ENCODE data around the gene COA5.
"Not testable (repeated sequence)": the region's sequence is repeated elsewhere in the genome, so short reads cannot be mapped to it uniquely, and the experiment has no call there.

The COA5 gene

DNA sequence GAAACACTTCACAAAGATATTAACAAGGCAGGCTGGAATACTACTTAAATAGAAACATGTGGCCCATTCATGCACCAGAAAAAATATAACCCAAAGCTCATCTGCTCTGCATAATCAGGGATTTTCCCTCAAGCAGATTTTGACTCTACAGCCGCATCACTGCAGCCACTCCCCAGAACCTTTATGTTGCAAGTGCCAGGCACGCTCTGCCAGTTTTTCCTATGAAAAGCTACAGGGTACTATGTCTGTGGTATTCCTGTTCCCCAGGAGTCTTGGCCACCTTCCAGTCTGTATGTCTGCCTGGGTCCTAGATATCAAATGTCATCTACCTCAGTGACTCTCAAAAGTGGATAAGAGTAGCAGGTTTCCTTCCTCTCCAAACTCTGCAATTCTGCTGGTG, 3.8 kb downstream of the COA5 start:
- Histone ChIP-seq H3K36me3 (ENCODE audit: control insufficient read depth, insufficient read depth, low read length, severe bottlenecking) (peaks cover 40% of the 10 kb centered on the region), H3K9me3 (ENCODE audit: control insufficient read depth, low read length) (no peaks in the 10 kb centered on the region)
- DNase-seq (ENCODE audit: low read depth) = peak; percentile 68

DNA sequence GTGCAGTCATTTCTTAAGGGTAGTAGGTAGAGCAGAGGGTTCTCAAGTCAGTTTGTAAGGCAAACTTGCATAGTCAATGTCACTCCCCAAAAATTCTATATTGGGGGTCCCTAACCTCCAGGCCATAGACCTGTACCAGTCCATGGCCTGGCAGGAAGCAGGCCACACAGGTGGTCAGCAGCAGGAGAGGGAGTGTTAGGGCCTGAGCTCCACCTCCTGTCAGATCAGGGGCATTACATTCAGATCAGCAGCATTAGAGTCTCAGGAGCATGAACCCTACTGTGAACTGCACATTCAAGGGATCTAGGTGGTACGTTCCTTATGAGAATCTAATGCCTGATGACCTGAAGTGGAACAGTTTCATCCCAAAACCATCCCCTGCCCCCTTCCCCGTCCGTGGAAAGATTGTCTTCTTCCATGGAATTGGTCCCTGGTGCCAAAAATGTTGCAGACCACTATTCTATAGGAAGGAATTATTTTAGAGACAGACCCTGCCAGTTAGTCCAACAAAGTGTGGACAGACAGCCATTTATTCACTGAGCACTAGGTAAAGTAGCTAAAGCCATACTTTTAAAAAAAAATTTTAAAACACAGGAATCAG, 6.7 kb downstream of the COA5 start:
- Histone ChIP-seq H3K9me3 (ENCODE audit: control insufficient read depth, low read length) (no peaks in the 10 kb centered on the region), H3K4me1 (ENCODE audit: control insufficient read depth, insufficient read depth, low read length) (peaks cover 3% of the 10 kb centered on the region), H3K27me3 (replicated peaks; ENCODE audit: control insufficient read depth, insufficient read depth, low read length) (no peaks in the 10 kb centered on the region), H3K36me3 (ENCODE audit: control insufficient read depth, insufficient read depth, low read length, severe bottlenecking) (peaks cover 60% of the 10 kb centered on the region), H3K9ac (ENCODE audit: low read length) (no peak overlapping the region), H3K4me3 (ENCODE audit: low read length) (no peak overlapping the region)
- peak; percentile 44 for DNase-seq (ENCODE audit: low read depth)

More for the DNA sequence above, 3.8 kb downstream of the COA5 start:
- H3K27me3 ChIP-seq (replicated peaks; ENCODE audit: control insufficient read depth, insufficient read depth, low read length) = no peaks in the 10 kb centered on the region
- no peak overlapping the region for H3K4me3 ChIP-seq (ENCODE audit: low read length)
- no peak overlapping the region for H3K9ac ChIP-seq (ENCODE audit: low read length)
- H3K4me1 ChIP-seq (ENCODE audit: control insufficient read depth, insufficient read depth, low read length) = peaks cover 17% of the 10 kb centered on the region

DNA sequence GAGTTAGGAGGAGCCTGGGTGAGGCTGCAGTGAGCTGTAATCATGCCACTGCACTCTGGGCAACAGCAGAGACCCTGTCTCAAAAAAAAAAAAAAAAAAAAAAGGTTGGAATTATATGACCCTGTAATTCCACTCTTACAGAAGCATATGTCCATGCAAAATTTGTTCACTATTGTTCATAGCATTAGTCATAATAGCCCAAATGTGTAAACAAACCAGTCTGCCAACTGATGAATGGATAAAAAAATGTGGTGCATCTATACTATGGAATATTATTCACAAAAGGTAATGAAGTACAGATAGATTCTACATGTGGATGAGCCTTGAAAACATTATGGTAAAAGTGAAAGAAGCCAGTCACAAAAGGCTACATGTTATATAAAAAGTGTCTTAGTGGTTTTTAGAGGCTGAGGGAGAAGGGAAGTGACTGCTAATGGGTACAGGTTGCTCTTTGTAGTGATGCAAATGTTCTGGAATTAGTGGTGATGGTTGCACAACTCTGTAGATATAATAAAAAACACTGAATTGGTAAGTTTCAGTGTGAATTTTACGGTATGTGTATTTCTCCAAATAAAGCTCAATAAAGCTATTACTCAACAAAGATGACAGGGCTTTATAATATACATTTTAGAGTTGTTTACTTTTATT, 9.4 kb downstream of the COA5 start:
- no peaks in the 10 kb centered on the region for H3K4me1 ChIP-seq (ENCODE audit: control insufficient read depth, insufficient read depth, low read length)
- H3K27me3 ChIP-seq (replicated peaks; ENCODE audit: control insufficient read depth, insufficient read depth, low read length) = no peaks in the 10 kb centered on the region
- H3K4me3 ChIP-seq (ENCODE audit: low read length) = no peak overlapping the region
- no peak overlapping the region for H3K9ac ChIP-seq (ENCODE audit: low read length)
- H3K36me3 ChIP-seq (ENCODE audit: control insufficient read depth, insufficient read depth, low read length, severe bottlenecking) = peaks cover 59% of the 10 kb centered on the region
- DNase-seq (ENCODE audit: low read depth) = peak; percentile 33
- no peaks in the 10 kb centered on the region for H3K9me3 ChIP-seq (ENCODE audit: control insufficient read depth, low read length)

DNA sequence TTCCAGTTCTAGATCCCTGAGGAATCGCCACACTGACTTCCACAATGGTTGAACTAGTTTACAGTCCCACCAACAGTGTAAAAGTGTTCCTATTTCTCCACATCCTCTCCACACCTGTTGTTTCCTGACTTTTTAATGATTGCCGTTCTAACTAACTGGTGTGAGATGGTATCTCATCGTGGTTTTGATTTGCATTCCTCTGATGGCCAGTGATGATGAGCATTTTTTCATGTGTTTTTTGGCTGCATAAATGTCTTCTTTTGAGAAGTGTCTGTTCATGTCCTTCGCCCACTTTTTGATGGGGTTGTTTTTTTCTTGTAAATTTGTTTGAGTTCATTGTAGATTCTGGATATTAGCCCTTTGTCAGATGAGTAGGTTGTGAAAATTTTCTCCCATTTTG, 13.6 kb downstream of the COA5 start:
- H3K9ac ChIP-seq (ENCODE audit: low read length); H3K4me3 ChIP-seq (ENCODE audit: low read length); DNase-seq (ENCODE audit: low read depth); H3K9me3 ChIP-seq (ENCODE audit: control insufficient read depth, low read length); H3K4me1 ChIP-seq (ENCODE audit: control insufficient read depth, insufficient read depth, low read length); H3K27me3 ChIP-seq (replicated peaks; ENCODE audit: control insufficient read depth, insufficient read depth, low read length): not testable (repeated sequence)
- peaks cover 31% of the 10 kb centered on the region for H3K36me3 ChIP-seq (ENCODE audit: control insufficient read depth, insufficient read depth, low read length, severe bottlenecking)

DNA sequence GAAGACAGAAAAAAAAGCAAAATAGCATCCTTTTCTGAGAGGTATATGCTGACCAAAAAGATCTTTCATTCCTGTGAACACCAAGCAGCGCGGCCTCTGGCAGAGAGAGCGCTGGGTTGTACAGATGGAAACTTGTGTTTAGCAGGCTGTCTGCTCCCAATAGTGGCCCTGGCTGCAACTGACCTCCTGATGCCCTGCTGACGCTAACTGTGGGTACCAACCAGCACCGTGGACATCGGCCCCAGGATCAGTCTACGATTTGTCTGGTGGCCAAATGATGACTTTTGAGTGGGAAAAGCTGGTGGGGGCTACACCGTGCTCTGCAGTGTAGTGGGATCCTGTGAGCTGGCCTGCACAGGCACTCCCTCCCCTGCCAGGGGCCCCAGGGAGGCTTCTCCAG, 15.7 kb downstream of the COA5 start:
- no peak overlapping the region for H3K4me3 ChIP-seq (ENCODE audit: low read length)
- H3K9ac ChIP-seq (ENCODE audit: low read length) = no peak overlapping the region
- H3K4me1 ChIP-seq (ENCODE audit: control insufficient read depth, insufficient read depth, low read length) = peaks cover 8% of the 10 kb centered on the region
- H3K27me3 ChIP-seq (replicated peaks; ENCODE audit: control insufficient read depth, insufficient read depth, low read length) = no peaks in the 10 kb centered on the region
- H3K9me3 ChIP-seq (ENCODE audit: control insufficient read depth, low read length) = no peaks in the 10 kb centered on the region
- DNase-seq (ENCODE audit: low read depth) = no peak
- H3K36me3 ChIP-seq (ENCODE audit: control insufficient read depth, insufficient read depth, low read length, severe bottlenecking) = peaks cover 17% of the 10 kb centered on the region

DNA sequence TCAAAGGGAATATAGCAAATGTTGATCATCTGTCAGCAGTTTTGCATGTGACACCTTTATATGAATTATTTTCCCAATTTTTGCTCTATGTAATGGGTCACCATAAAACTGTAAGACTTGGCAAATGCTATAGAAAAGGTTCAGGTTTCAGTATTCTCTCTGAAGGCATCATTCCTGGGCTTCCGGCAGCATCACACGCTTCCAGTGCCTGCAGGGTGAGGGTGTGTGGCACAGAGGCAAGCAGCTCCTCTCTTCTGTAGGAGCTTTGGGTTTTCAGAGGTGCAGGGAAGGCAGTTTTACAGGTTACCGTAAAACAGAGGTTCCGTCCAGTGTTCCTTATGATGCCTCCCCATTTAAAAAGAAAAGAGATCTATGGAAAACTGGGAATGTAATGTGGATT, 18.8 kb downstream of the COA5 start:
- Histone ChIP-seq H3K36me3 (ENCODE audit: control insufficient read depth, insufficient read depth, low read length, severe bottlenecking) (peaks cover 29% of the 10 kb centered on the region), H3K9me3 (ENCODE audit: control insufficient read depth, low read length) (no peaks in the 10 kb centered on the region), H3K27me3 (replicated peaks; ENCODE audit: control insufficient read depth, insufficient read depth, low read length) (no peaks in the 10 kb centered on the region), H3K4me3 (ENCODE audit: low read length) (no peak overlapping the region), H3K4me1 (ENCODE audit: control insufficient read depth, insufficient read depth, low read length) (peaks cover 8% of the 10 kb centered on the region), H3K9ac (ENCODE audit: low read length) (no peak overlapping the region)
- DNase-seq (ENCODE audit: low read depth) = no peak

DNA sequence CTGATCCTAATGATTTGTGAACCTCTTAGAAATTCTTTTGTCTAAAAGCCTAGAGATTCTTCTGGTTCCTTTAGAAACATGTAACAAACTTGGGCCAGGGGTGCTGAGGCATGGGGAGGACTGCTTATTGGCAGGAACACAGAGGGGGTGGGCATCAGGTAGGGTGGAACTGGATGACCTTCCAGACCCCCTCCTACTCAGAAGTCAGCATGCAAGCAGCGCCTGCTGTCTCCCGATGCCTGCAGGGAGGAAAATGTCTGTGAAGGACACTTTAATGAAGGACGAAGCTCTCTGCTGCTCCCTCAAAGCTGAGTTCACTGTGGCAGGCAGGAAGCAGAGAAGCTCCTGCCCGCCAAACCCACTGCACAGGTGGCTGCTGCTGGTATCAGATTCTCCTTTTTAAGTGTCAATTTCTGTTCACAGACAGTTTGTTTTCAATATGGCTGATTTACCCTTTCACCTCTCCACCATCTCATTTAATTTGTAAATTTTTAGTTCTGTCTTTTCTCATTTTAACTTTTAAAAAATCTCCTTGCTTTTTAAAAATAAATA, 19.4 kb downstream of the COA5 start:
- H3K9ac ChIP-seq (ENCODE audit: low read length) = no peak overlapping the region
- no peak overlapping the region for H3K4me3 ChIP-seq (ENCODE audit: low read length)
- no peaks in the 10 kb centered on the region for H3K27me3 ChIP-seq (replicated peaks; ENCODE audit: control insufficient read depth, insufficient read depth, low read length)
- no peak for DNase-seq (ENCODE audit: low read depth)
- peaks cover 29% of the 10 kb centered on the region for H3K36me3 ChIP-seq (ENCODE audit: control insufficient read depth, insufficient read depth, low read length, severe bottlenecking)
- peaks cover 8% of the 10 kb centered on the region for H3K4me1 ChIP-seq (ENCODE audit: control insufficient read depth, insufficient read depth, low read length)
- no peaks in the 10 kb centered on the region for H3K9me3 ChIP-seq (ENCODE audit: control insufficient read depth, low read length)

DNA sequence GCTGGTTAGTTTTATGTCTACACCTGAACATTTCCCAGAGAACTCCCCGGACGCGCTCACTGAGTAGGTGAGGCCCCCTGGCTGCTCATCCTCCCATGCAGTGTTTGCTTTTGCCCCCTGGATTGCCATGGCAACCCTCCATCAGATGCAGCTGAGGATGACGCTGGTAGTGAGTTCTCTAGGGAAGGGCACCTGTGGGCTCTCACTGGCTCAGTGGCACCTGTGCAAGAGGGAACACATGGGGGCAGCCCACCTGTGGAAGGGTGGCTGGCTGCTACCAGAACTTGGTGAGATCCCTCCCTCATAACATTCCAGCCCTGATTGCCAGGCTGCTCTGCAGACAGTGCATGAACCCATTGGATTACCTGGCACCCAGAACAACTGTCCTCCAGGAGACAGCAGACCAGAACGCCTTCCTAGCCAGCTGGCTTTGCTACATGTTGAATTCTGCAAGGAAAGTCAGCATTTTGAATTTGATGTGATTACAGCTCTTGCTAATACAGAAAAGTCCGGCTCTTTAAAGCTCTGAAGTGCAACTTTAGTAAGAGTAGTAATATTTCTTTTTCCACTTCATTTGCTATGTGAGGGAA, 21.7 kb downstream of the COA5 start:
- H3K9me3 ChIP-seq (ENCODE audit: control insufficient read depth, low read length) = no peaks in the 10 kb centered on the region
- H3K9ac ChIP-seq (ENCODE audit: low read length) = no peak overlapping the region
- H3K4me1 ChIP-seq (ENCODE audit: control insufficient read depth, insufficient read depth, low read length) = peaks cover 8% of the 10 kb centered on the region
- no peaks in the 10 kb centered on the region for H3K27me3 ChIP-seq (replicated peaks; ENCODE audit: control insufficient read depth, insufficient read depth, low read length)
- no peak overlapping the region for H3K4me3 ChIP-seq (ENCODE audit: low read length)
- no peak for DNase-seq (ENCODE audit: low read depth)
- H3K36me3 ChIP-seq (ENCODE audit: control insufficient read depth, insufficient read depth, low read length, severe bottlenecking) = peaks cover 40% of the 10 kb centered on the region

DNA sequence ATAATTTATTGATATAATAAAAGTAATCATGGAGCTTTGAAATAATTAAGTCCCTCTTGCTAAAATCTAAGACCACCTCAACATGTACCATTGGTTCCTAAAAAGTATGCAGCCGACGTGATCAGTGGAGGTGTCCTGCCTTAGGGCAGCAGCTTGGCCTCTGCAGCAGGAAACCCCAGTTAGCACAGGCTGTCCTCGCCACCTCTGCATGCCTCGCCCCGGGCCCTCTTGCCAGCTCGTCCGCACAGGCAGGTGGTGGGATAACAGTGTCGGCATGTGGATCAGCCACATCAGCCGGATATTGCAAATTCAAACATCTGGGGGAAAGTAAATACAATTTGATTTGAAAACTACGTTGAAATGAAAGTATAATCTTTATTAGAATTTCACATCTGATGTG, 22.9 kb downstream of the COA5 start:
- peaks cover 35% of the 10 kb centered on the region for H3K36me3 ChIP-seq (ENCODE audit: control insufficient read depth, insufficient read depth, low read length, severe bottlenecking)
- H3K4me1 ChIP-seq (ENCODE audit: control insufficient read depth, insufficient read depth, low read length) = peaks cover 8% of the 10 kb centered on the region
- no peak for DNase-seq (ENCODE audit: low read depth)
- no peak overlapping the region for H3K4me3 ChIP-seq (ENCODE audit: low read length)
- no peaks in the 10 kb centered on the region for H3K27me3 ChIP-seq (replicated peaks; ENCODE audit: control insufficient read depth, insufficient read depth, low read length)
- H3K9me3 ChIP-seq (ENCODE audit: control insufficient read depth, low read length) = no peaks in the 10 kb centered on the region
- no peak overlapping the region for H3K9ac ChIP-seq (ENCODE audit: low read length)

DNA sequence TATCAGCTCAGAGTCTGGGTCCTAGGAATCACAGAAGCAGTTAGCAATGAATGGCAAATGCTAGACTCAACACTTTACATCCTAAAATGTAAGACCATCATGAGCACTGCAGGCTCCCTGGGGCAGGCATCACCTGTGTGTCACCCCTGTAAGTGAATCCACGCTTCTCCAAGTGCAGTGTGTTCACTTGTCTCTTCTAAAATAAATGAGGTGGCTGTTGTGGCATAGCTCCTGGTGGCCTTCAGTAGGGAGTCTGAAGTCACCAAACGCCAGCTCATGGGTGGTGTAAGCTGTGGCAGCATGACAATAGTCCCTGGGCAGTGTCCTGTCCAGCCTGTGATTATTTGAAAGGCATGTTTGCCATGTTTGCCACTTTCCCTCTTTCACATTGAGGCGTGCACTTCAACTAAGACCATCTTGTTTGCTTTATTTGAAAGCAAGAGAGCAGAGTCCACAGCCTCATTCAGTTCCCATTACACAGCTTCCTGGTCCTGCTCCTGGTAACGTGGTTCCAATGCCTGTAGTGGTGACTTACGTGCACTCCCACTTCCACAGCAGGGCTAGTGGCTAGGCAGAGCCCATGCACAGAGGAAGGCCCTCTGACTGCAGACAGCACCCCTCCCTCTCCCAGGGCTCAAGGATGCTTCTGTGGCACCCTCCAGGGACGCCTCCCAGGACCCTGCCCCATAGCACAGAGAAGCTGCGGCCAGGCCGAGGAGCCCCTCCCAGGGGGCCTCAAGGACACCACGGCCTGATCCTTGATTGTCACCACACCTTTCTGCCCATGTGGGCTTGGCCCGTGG, 24.3 kb downstream of the COA5 start:
- Histone ChIP-seq H3K9ac (ENCODE audit: low read length) (no peak overlapping the region), H3K4me1 (ENCODE audit: control insufficient read depth, insufficient read depth, low read length) (peaks cover 8% of the 10 kb centered on the region), H3K9me3 (ENCODE audit: control insufficient read depth, low read length) (no peaks in the 10 kb centered on the region), H3K36me3 (ENCODE audit: control insufficient read depth, insufficient read depth, low read length, severe bottlenecking) (peaks cover 33% of the 10 kb centered on the region), H3K27me3 (replicated peaks; ENCODE audit: control insufficient read depth, insufficient read depth, low read length) (no peaks in the 10 kb centered on the region), H3K4me3 (ENCODE audit: low read length) (no peak overlapping the region)
- no peak for DNase-seq (ENCODE audit: low read depth)

DNA sequence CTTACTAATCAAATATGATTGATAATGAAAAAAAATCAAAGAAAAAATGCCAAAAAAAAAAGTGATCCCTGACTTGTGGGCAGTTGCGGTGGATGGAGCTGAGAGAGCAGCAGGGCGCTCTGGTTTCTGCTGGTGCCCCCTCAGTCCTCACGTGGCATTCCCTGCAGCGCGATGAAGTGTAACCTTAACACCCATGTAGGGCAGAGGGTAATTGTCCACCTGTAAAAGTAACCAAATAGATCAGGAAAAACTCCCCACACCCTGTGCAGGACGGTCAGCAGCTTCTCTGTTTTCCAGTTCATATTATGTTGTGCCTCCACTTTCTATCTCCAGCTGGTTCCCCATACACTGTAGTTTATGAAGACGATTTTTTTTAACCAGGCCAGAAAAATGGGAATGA, 25.0 kb downstream of the COA5 start:
- no peak for DNase-seq (ENCODE audit: low read depth)
- peaks cover 35% of the 10 kb centered on the region for H3K36me3 ChIP-seq (ENCODE audit: control insufficient read depth, insufficient read depth, low read length, severe bottlenecking)
- no peaks in the 10 kb centered on the region for H3K27me3 ChIP-seq (replicated peaks; ENCODE audit: control insufficient read depth, insufficient read depth, low read length)
- peaks cover 5% of the 10 kb centered on the region for H3K4me1 ChIP-seq (ENCODE audit: control insufficient read depth, insufficient read depth, low read length)
- no peak overlapping the region for H3K4me3 ChIP-seq (ENCODE audit: low read length)
- H3K9ac ChIP-seq (ENCODE audit: low read length) = no peak overlapping the region
- no peaks in the 10 kb centered on the region for H3K9me3 ChIP-seq (ENCODE audit: control insufficient read depth, low read length)
